Amniotic epithelial cell (primary cell): ENCODE measurements around the gene GNB5.
A peak's percentile ranks its signal among the peaks of the same experiment; 100 is the strongest.
"Not testable (repeated sequence)": the region's sequence is repeated elsewhere in the genome, so short reads cannot be mapped to it uniquely, and the experiment has no call there.

Experiments
- DNase-seq: peaks from one replicate; pipeline ENCODE4 v3.0.0-alpha.2; 2010; ENCODE audit warnings: low read depth

Gene GNB5

GRCh38 chr15:52191207-52191606, at the start of gene GNB5:
Gene GNB5 (minus strand): TSS chr15:52191392. CDS start chr15:52184676, 6,716 bp downstream.
- DNase-seq = no peak

GRCh38 chr15:52240166-52240565, 49.0 kb upstream of the GNB5 start:
- no peak for DNase-seq

- DNase-seq = not testable (repeated sequence)
Measured at GRCh38 chr15:52238989-52239525, 47.9 kb upstream of the GNB5 start.

- no peak for DNase-seq
Measured at GRCh38 chr15:52238149-52238548, 47.0 kb upstream of the GNB5 start.

- DNase-seq = peak; percentile 25
Measured at GRCh38 chr15:52236013-52236412, 44.8 kb upstream of the GNB5 start.

GRCh38 chr15:52234596-52235541, 43.7 kb upstream of the GNB5 start:
- no peak for DNase-seq

- no peak for DNase-seq
Measured at GRCh38 chr15:52233405-52233804, 42.2 kb upstream of the GNB5 start.

GRCh38 chr15:52232327-52232726, 41.1 kb upstream of the GNB5 start:
- no peak for DNase-seq

GRCh38 chr15:52230073-52230472, 38.9 kb upstream of the GNB5 start:
- DNase-seq = no peak

GRCh38 chr15:52228921-52229320, 37.7 kb upstream of the GNB5 start:
- peak; percentile 24 for DNase-seq

GRCh38 chr15:52227456-52227855, 36.3 kb upstream of the GNB5 start:
- peak; percentile 82 for DNase-seq

- no peak for DNase-seq
Measured at GRCh38 chr15:52225230-52225629, 34.0 kb upstream of the GNB5 start.

GRCh38 chr15:52224211-52224610, 33.0 kb upstream of the GNB5 start:
- DNase-seq = no peak

- DNase-seq = no peak
Measured at GRCh38 chr15:52221730-52222129, 30.5 kb upstream of the GNB5 start.

- no peak for DNase-seq
Measured at GRCh38 chr15:52220937-52221660, 29.9 kb upstream of the GNB5 start.

GRCh38 chr15:52220251-52220650, 29.1 kb upstream of the GNB5 start:
- DNase-seq = no peak

GRCh38 chr15:52218816-52219215, 27.6 kb upstream of the GNB5 start:
- no peak for DNase-seq

- no peak for DNase-seq
Measured at GRCh38 chr15:52218371-52218770, 27.2 kb upstream of the GNB5 start.

GRCh38 chr15:52217186-52217585, 26.0 kb upstream of the GNB5 start:
- no peak for DNase-seq

- DNase-seq = no peak
Measured at GRCh38 chr15:52214553-52214952, 23.4 kb upstream of the GNB5 start.

GRCh38 chr15:52213206-52213605, 22.0 kb upstream of the GNB5 start:
- DNase-seq = no peak

- peak; percentile 76 for DNase-seq
Measured at GRCh38 chr15:52208306-52208946, 17.2 kb upstream of the GNB5 start.
